ENCODE results near the gene CPED1.

- TF ChIP-seq TCF7 (CRISPR knock-in tag; IDR thresholded peaks at IDR 0.05; ENCODE audit: low read depth) (no peak), CTCF (IDR thresholded peaks at IDR 0.05) (no peak), CREB1 (CRISPR knock-in tag; IDR thresholded peaks at IDR 0.05) (no peak), FOXJ3 (CRISPR knock-in tag; IDR thresholded peaks at IDR 0.05; ENCODE audit: borderline replicate concordance) (no peak), ATF2 (CRISPR knock-in tag; IDR thresholded peaks at IDR 0.05; ENCODE audit: borderline replicate concordance, low read depth) (no peak), FOXP4 (CRISPR knock-in tag; IDR thresholded peaks at IDR 0.05) (no peak), ZBTB43 (CRISPR knock-in tag; IDR thresholded peaks at IDR 0.05) (no peak)
These were observed 24.4 kb downstream of the CPED1 start for GRCh38 chr7:121012919-121013318.

Measured in WTC11 (cell line).